IMR-90 (cell line): Measurements from ENCODE around the gene MET. TPM values are rescaled to one million over a fixed set of nuclear protein-coding genes. Genes with fewer than 3 reads are reported as not detected.

Experiments
- ATAC-seq: fragments of 200-7000 bp; cut with Tn5 transposase; 2 replicates; pipeline ENCODE4 v1.9.1; 2020; ENCODE audit warnings: low read depth, mild to moderate bottlenecking, moderate library complexity
- BruUV-seq: library from RNA; stranded (reverse); fragments of 400-500 nt; replicated peaks from 2 replicates; lab custom pipeline; 2021; lab: Mats Ljungman, UMichigan
- CTCF ChIA-PET: fragments of 300-600 bp; formaldehyde crosslinking; extraction: SDS; loops from one replicate; lab custom pipeline; 2021; ENCODE audit warnings: antibody characterized with exemption; lab: Yijun Ruan, JAX
- POLR2A ChIA-PET: fragments of 300-600 bp; sonication (Branson Sonifier 250); formaldehyde crosslinking; loops from one replicate; lab custom pipeline; 2022; ENCODE audit warnings: antibody characterized with exemption; ENCODE audit not compliant: unreplicated experiment; lab: Charles Lee
- DNase-seq: peaks from one replicate; pipeline ENCODE4 v3.0.0; 2013
- H2AFZ ChIP-seq: replicated peaks from 2 replicates; pipeline ENCODE3; 2013; ENCODE audit warnings: low read length, mild to moderate bottlenecking; ENCODE audit not compliant: poor library complexity
- H2AK5ac ChIP-seq: 2 replicates; pipeline ENCODE4 v1.6.1; 2013; ENCODE audit warnings: low read depth, low read length, inconsistent platforms
- H2AK9ac ChIP-seq: replicated peaks from 2 replicates; pipeline ENCODE3; 2013; ENCODE audit warnings: mild to moderate bottlenecking, low read depth, low read length, moderate library complexity; ENCODE audit not compliant: poor library complexity
- H2BK120ac ChIP-seq: 2 replicates; pipeline ENCODE4 v1.6.1; 2013; ENCODE audit warnings: low read depth, low read length, inconsistent platforms
- H2BK15ac ChIP-seq: 3 replicates; pipeline ENCODE4 v1.6.1; 2013; ENCODE audit warnings: low read depth, low read length, inconsistent platforms
- H2BK20ac ChIP-seq: 2 replicates; pipeline ENCODE4 v1.6.1; 2013; ENCODE audit warnings: low read depth, mild to moderate bottlenecking, inconsistent platforms, low read length, moderate library complexity
- H2BK5ac ChIP-seq: 2 replicates; pipeline ENCODE4 v1.6.1; 2013; ENCODE audit warnings: mild to moderate bottlenecking, low read depth, low read length, inconsistent platforms; ENCODE audit not compliant: poor library complexity, severe bottlenecking
- H3K14ac ChIP-seq: replicated peaks from 2 replicates; pipeline ENCODE4 v1.6.1; 2013; ENCODE audit warnings: low read depth, low read length, inconsistent platforms
- H3K18ac ChIP-seq: 2 replicates; pipeline ENCODE4 v1.6.1; 2013; ENCODE audit warnings: low read depth, low read length, control low read depth
- H3K23ac ChIP-seq: 2 replicates; pipeline ENCODE4 v1.6.1; 2013; ENCODE audit warnings: low read depth, low read length, inconsistent platforms
- H3K27ac ChIP-seq: 2 replicates; pipeline ENCODE4 v1.5.1; 2013; ENCODE audit warnings: mild to moderate bottlenecking, control low read depth, low read length; ENCODE audit not compliant: insufficient read depth
- H3K27me3 ChIP-seq: 2 replicates; pipeline ENCODE4 v1.6.1; 2013; ENCODE audit warnings: low read length; ENCODE audit not compliant: control insufficient read depth, insufficient read depth
- H3K36me3 ChIP-seq: 2 replicates; pipeline ENCODE4 v1.6.1; 2013; ENCODE audit warnings: low read length, mixed read lengths; ENCODE audit not compliant: control insufficient read depth, insufficient read depth
- H3K4ac ChIP-seq: 2 replicates; pipeline ENCODE4 v1.6.1; 2013; ENCODE audit warnings: low read depth, low read length, inconsistent platforms
- H3K4me1 ChIP-seq: 2 replicates; pipeline ENCODE4 v1.6.1; 2013; ENCODE audit warnings: low read length, mixed read lengths; ENCODE audit not compliant: control insufficient read depth, insufficient read depth
- H3K4me2 ChIP-seq: 2 replicates; pipeline ENCODE4 v1.6.1; 2013; ENCODE audit warnings: low read depth, mild to moderate bottlenecking, control low read depth, low read length, moderate library complexity
- H3K4me3 ChIP-seq: 2 replicates; pipeline ENCODE4 v1.5.1; 2013; ENCODE audit warnings: low read depth, mild to moderate bottlenecking, control low read depth, low read length, moderate library complexity; ENCODE audit not compliant: insufficient read depth
- H3K56ac ChIP-seq: 2 replicates; pipeline ENCODE4 v1.6.1; 2013; ENCODE audit warnings: low read length, inconsistent platforms; ENCODE audit not compliant: insufficient read depth; ENCODE audit errors: extremely low read depth
- H3K79me1 ChIP-seq, 2 experiments: 2 replicates each; pipeline ENCODE4 v1.6.1; 2013; ENCODE audit warnings: low read length in 2 of 2, inconsistent platforms in 1 of 2, low read depth in 1 of 2
- H3K9ac ChIP-seq: 2 replicates; pipeline ENCODE4 v1.6.1; 2013; ENCODE audit warnings: low read depth, low read length, control low read depth
- H3K9me1 ChIP-seq: 2 replicates; pipeline ENCODE4 v1.6.1; 2013; ENCODE audit warnings: low read length, inconsistent platforms; ENCODE audit not compliant: insufficient read depth
- H3K9me3 ChIP-seq: 2 replicates; pipeline ENCODE4 v1.6.1; 2013; ENCODE audit warnings: low read length; ENCODE audit not compliant: control insufficient read depth, insufficient read depth
- H4K20me1 ChIP-seq: 2 replicates; pipeline ENCODE4 v1.6.1; 2013; ENCODE audit warnings: low read length, inconsistent platforms; ENCODE audit not compliant: insufficient read depth
- H4K5ac ChIP-seq: 2 replicates; pipeline ENCODE4 v1.6.1; 2013; ENCODE audit warnings: mild to moderate bottlenecking, low read depth, low read length, control low read depth
- H4K8ac ChIP-seq, 2 experiments: 2 replicates each; pipeline ENCODE4 v1.6.1; 2013; ENCODE audit warnings: low read depth in 2 of 2, low read length in 2 of 2, control low read depth in 1 of 2, inconsistent platforms in 1 of 2
- H4K91ac ChIP-seq: 2 replicates; pipeline ENCODE4 v1.6.1; 2013; ENCODE audit warnings: low read depth, low read length, inconsistent platforms; ENCODE audit not compliant: insufficient read depth
- MAZ ChIP-seq: IDR thresholded peaks from 2 replicates; pipeline ENCODE4 v1.6.1; 2012; ENCODE audit warnings: low read depth, mild to moderate bottlenecking, low read length, improper control_type of control experiment, moderate library complexity, borderline replicate concordance
- POLR2A ChIP-seq: IDR thresholded peaks from 2 replicates; pipeline ENCODE4 v1.6.1; 2012; ENCODE audit warnings: mild to moderate bottlenecking, low read depth, low read length
- WGBS, 2 experiments: methylation state at CpG; one replicate each; pipeline versions ENCODE4 v1.1.5 to v1.1.7; 2013; ENCODE audit warnings: missing lambda C conversion rate in 2 of 2; ENCODE audit not compliant: insufficient read length in 1 of 2; ENCODE audit errors: extremely low coverage in 2 of 2; 5-methylcytosine and 5-hydroxymethylcytosine counted together
- dilution Hi-C: fragments of 300-500 bp; cut with HindIII; formaldehyde crosslinking; loops from one replicate; pipeline ENCODE4 v1.14.3; 2018; ENCODE audit warnings: low sequenced_read_pairs; ENCODE audit not compliant: unreplicated experiment
- in situ Hi-C: fragments of 300-500 bp; cut with MboI; formaldehyde crosslinking; loops from 3 replicates; pipeline ENCODE4 v1.14.3; 2019; ENCODE audit warnings: low sequenced_read_pairs, inconsistent platforms, mixed read lengths
- intact Hi-C: fragments of 100-400 bp; cut with micrococcal nuclease; formaldehyde crosslinking; loops from 2 replicates; pipeline ENCODE4 v1.10.0; 2022
- polyA plus RNA-seq, 3 experiments: library from polyadenylated mRNA; depleted of rRNA; stranded (reverse); fragments of >200 nt; gene quantifications; 2 replicates each; pipeline ENCODE4 v1.2.3, GENCODE V29; 2012; ENCODE audit warnings: low replicate concordance in 1 of 3
- total RNA-seq: library from RNA; depleted of rRNA; stranded (reverse); fragments of >200 nt; gene quantifications from 2 replicates; pipeline ENCODE4 v1.2.3, GENCODE V29; 2012
- TF ChIP-seq, protein P1 (sequence below): fragments of 150-350 bp; IDR thresholded peaks from 2 replicates; pipeline ENCODE4 v1.6.1; 2016; ENCODE audit warnings: low read depth, mild to moderate bottlenecking, low read length, moderate library complexity, borderline replicate concordance

The MET gene
- total and polyA plus RNA-seq, 2 of the 4 experiments (the other 2 are of a cell fraction): 15.0 to 84.6 TPM

- no peak overlapping the region for H2AK9ac ChIP-seq
- no peak overlapping the region for H4K91ac ChIP-seq
- dilution Hi-C loops (no loop called here), intact Hi-C loops (loop anchor here (5.0 kb wide), 4 partner anchors 48 to 497 kb away; no protein-coding TSS in a partner anchor), in situ Hi-C loops (no loop called here)
- H4K8ac ChIP-seq: no peak overlapping the region
- no peak overlapping the region for H3K27ac ChIP-seq
- no peak overlapping the region for H2AFZ ChIP-seq
- H4K20me1 ChIP-seq: no peaks in the 10 kb centered on the region
- H3K9ac ChIP-seq: no peak overlapping the region
- no peak overlapping the region for H2BK15ac ChIP-seq
- CTCF ChIA-PET: no interaction called here
- H3K14ac ChIP-seq: no peak overlapping the region
- no CpG with 5 or more reads among the region's 1 CpG for WGBS, 2 experiments
- H3K79me1 ChIP-seq: peaks cover 12 to 20% of the 10 kb centered on the region in 2 experiments; a peak in 3 of 4 replicates
- H3K4me2 ChIP-seq: no peak overlapping the region
- no TSS peak for BruUV-seq
- H2BK20ac ChIP-seq: no peak overlapping the region
- H3K56ac ChIP-seq: no peak overlapping the region
- H3K9me3 ChIP-seq: no peaks in the 10 kb centered on the region
- no peak overlapping the region for H3K18ac ChIP-seq
- no peak overlapping the region for H3K4me3 ChIP-seq
- no peak overlapping the region for H4K5ac ChIP-seq
- peak; percentile 19 for DNase-seq
- H3K27me3 ChIP-seq: no peaks in the 10 kb centered on the region
- peaks cover 5% of the 10 kb centered on the region; the same call in 1 of the 2 replicates for H3K9me1 ChIP-seq
- TF ChIP-seq POLR2A (no peak), MAZ (no peak)
- TF ChIP-seq, protein P1, sequence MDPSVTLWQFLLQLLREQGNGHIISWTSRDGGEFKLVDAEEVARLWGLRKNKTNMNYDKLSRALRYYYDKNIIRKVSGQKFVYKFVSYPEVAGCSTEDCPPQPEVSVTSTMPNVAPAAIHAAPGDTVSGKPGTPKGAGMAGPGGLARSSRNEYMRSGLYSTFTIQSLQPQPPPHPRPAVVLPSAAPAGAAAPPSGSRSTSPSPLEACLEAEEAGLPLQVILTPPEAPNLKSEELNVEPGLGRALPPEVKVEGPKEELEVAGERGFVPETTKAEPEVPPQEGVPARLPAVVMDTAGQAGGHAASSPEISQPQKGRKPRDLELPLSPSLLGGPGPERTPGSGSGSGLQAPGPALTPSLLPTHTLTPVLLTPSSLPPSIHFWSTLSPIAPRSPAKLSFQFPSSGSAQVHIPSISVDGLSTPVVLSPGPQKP: no peak
- POLR2A ChIA-PET: no interaction called here
- no peak for ATAC-seq
- H3K4ac ChIP-seq: no peak overlapping the region
- H3K23ac ChIP-seq: no peak overlapping the region
- H2AK5ac ChIP-seq: no peak overlapping the region
- H2BK5ac ChIP-seq: no peak overlapping the region
- H3K4me1 ChIP-seq: peaks cover 5% of the 10 kb centered on the region
- H3K36me3 ChIP-seq: no peaks in the 10 kb centered on the region
- H2BK120ac ChIP-seq: no peak overlapping the region
Measured at GRCh38 chr7:116669769-116670168, 2.2 kb upstream of the MET start.
